Gastroesophageal sphincter (tissue), 3 donors: Measurements from ENCODE around the gene ATRX.
"Not testable (repeated sequence)": the region's sequence is repeated elsewhere in the genome, so short reads cannot be mapped to it uniquely, and the experiment has no call there.

ENCODE experiments used
- CTCF ChIP-seq, 4 experiments: fragments of 200-600 bp in 2 of 4; fragments of 450-650 bp in 2 of 4; sonication (generic) in 1 of 4; IDR thresholded peaks; one replicate each; pipeline ENCODE4 v1.5.1; 2017 to 2019; ENCODE audit warnings: antibody characterized with exemption in 4 of 4, mild to moderate bottlenecking in 2 of 4, moderate library complexity in 2 of 4
- EP300 ChIP-seq: sonication (generic); formaldehyde crosslinking; IDR thresholded peaks from one replicate; pipeline ENCODE4 v1.6.1; 2017; ENCODE audit warnings: antibody characterized with exemption, mild to moderate bottlenecking
- POLR2A ChIP-seq, 2 donors: fragments of 450-650 bp; IDR thresholded peaks; one replicate each; pipeline ENCODE4 v1.6.1; 2017; ENCODE audit warnings: antibody characterized with exemption in 2 of 2, mild to moderate bottlenecking in 2 of 2, moderate library complexity in 1 of 2
- POLR2AphosphoS5 ChIP-seq: sonication (generic); formaldehyde crosslinking; IDR thresholded peaks from one replicate; pipeline ENCODE4 v1.6.1; 2017; ENCODE audit warnings: antibody characterized with exemption

GRCh38 chrX:77531261-77531660 lies 254.8 kb downstream of the ATRX start:
- not testable (repeated sequence) for TF ChIP-seq POLR2A (IDR thresholded peaks at IDR 0.05); CTCF (IDR thresholded peaks at IDR 0.05); POLR2AphosphoS5; EP300
